ENCODE results near the gene PEX3. TPM values are rescaled to one million over a fixed set of nuclear protein-coding genes. Genes with fewer than 3 reads are reported as not detected.
A peak's percentile ranks its signal among the peaks of the same experiment; 100 is the strongest.

PEX3 gene
- total RNA-seq, 1 experiment from 2014 or later = 13.5 TPM

DNA sequence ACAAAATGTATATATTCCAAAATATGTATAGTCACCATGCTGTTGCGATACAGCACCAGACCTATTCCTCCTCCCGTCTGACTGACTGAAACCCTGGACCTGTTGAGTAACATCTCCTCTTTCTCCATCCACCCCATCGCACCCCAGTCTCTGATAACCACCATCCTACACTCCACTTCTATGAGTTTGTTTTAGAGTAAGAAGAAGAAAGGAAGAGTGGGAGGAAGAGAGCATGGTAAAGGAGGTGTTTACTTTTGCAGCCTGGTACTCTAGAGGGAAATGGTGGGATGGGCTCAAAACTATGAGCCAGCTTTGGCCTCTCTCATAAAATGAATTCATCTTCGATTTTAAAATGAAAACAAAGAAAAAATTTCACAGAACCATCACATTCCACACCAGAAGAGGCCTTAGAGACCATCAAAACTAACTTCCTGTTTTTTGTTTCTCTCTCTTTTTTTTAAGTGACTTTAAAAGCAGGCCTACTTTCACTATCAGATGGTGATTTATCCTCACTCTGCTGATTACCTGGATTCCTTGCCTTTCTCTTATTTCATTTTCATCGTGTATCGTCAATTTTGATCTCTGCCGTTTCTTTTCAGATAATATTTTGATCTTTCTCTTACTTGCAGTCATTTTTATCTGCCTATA, 77.7 kb downstream of the PEX3 start (continued):
- TF ChIP-seq, protein P1, sequence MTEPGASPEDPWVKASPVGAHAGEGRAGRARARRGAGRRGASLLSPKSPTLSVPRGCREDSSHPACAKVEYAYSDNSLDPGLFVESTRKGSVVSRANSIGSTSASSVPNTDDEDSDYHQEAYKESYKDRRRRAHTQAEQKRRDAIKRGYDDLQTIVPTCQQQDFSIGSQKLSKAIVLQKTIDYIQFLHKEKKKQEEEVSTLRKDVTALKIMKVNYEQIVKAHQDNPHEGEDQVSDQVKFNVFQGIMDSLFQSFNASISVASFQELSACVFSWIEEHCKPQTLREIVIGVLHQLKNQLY (CRISPR knock-in tag; IDR thresholded peaks at IDR 0.05) = no peak

DNA sequence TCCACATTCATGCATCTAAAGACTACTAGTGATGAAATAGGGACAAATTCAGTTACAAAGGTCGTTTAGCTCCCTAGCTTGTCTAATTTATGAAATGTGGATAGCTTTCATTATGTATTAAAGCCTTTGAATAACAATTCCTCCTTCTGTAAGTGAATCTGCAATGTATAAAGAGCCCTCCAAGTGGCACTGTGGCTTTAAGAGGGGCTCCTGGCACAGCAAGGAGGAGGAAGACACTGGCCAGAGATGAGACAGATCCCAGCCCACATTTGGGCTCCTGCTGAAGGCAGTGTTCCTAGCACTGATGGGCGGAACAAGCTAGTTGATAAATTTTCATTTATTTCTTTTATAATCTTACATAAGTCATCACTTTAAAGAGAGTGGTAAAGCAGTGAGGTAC, 78.5 kb downstream of the PEX3 start:
- TF ChIP-seq, protein P2, sequence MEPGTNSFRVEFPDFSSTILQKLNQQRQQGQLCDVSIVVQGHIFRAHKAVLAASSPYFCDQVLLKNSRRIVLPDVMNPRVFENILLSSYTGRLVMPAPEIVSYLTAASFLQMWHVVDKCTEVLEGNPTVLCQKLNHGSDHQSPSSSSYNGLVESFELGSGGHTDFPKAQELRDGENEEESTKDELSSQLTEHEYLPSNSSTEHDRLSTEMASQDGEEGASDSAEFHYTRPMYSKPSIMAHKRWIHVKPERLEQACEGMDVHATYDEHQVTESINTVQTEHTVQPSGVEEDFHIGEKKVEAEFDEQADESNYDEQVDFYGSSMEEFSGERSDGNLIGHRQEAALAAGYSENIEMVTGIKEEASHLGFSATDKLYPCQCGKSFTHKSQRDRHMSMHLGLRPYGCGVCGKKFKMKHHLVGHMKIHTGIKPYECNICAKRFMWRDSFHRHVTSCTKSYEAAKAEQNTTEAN (CRISPR knock-in tag; IDR thresholded peaks at IDR 0.05) = no peak
- TF ChIP-seq NR1H2 (CRISPR knock-in tag; IDR thresholded peaks at IDR 0.05) = no peak
- ChIA-PET CTCF (interaction anchor here (0.6 to 2.4 kb wide), 5 partner anchors 10 to 413 kb away, joined by 3 to 12 read pairs (median 4); no protein-coding TSS in a partner anchor), POLR2A (no interaction called here)
- no peaks in the 10 kb centered on the region for H3K27me3 Mint-ChIP-seq (ENCODE audit: low read depth)
- H3K4me3 Mint-ChIP-seq = no peak overlapping the region
- ATAC-seq = peak; percentile 91
- no peaks in the 10 kb centered on the region for H3K9me3 Mint-ChIP-seq
- H3K27ac Mint-ChIP-seq = no peak overlapping the region
- DNase-seq (ENCODE audit: low spot score) = no peak
- H3K36me3 Mint-ChIP-seq = no peaks in the 10 kb centered on the region
- H3K4me1 Mint-ChIP-seq = peaks cover 10% of the 10 kb centered on the region

DNA sequence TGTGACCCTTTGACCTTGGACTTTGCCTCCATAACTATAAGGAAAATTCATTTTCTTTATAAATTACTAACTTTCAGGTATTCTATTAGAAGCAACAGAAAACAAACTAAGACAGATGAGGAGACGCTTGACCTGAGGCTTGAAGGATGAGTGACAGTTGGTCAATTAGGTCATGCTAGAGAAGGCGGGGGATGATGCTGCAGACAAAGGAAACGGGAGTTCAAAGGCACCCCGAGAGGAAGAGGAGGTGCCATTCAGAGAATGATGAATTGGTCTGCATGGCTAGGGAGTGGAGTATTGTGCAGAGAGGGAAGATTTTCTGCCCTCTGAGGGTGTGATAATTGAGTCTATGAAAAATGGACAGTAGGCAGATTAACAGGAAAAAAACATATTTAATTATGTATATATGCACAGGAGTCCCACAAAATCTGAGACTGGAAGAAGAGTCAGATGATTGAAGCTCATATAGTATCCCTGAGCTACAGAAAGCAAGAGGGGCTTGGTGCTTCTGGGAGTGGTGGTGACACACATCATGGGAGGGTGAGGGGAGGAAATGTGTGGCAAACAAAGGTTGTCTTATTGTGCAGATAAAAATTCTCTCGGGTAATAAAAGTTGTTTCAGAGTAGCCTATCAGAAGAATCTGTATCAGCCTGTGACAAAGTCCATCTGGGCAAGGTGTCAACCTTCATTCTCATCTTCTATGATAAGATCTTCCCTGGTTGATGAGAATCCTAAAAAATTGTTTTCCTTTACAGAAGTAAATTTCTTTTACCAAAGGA, 81.3 kb downstream of the PEX3 start:
- no peaks in the 10 kb centered on the region for H3K9me3 Mint-ChIP-seq
- ChIA-PET POLR2A (no interaction called here), CTCF (no interaction called here)
- DNase-seq (ENCODE audit: low spot score) (no peak), ATAC-seq (no peak)
- H3K4me3 Mint-ChIP-seq = no peak overlapping the region
- peaks cover 16% of the 10 kb centered on the region for H3K27me3 Mint-ChIP-seq (ENCODE audit: low read depth)
- no peak overlapping the region for H3K27ac Mint-ChIP-seq
- H3K4me1 Mint-ChIP-seq = peaks cover 15% of the 10 kb centered on the region
- no peaks in the 10 kb centered on the region for H3K36me3 Mint-ChIP-seq
- TF ChIP-seq NFYB (CRISPR knock-in tag; conservative IDR thresholded peaks at IDR 0.05; ENCODE audit: low read depth) = no peak
- no peak for TF ChIP-seq OVOL2 (CRISPR knock-in tag; IDR thresholded peaks at IDR 0.05; ENCODE audit: borderline replicate concordance)
- TF ChIP-seq, protein P3, sequence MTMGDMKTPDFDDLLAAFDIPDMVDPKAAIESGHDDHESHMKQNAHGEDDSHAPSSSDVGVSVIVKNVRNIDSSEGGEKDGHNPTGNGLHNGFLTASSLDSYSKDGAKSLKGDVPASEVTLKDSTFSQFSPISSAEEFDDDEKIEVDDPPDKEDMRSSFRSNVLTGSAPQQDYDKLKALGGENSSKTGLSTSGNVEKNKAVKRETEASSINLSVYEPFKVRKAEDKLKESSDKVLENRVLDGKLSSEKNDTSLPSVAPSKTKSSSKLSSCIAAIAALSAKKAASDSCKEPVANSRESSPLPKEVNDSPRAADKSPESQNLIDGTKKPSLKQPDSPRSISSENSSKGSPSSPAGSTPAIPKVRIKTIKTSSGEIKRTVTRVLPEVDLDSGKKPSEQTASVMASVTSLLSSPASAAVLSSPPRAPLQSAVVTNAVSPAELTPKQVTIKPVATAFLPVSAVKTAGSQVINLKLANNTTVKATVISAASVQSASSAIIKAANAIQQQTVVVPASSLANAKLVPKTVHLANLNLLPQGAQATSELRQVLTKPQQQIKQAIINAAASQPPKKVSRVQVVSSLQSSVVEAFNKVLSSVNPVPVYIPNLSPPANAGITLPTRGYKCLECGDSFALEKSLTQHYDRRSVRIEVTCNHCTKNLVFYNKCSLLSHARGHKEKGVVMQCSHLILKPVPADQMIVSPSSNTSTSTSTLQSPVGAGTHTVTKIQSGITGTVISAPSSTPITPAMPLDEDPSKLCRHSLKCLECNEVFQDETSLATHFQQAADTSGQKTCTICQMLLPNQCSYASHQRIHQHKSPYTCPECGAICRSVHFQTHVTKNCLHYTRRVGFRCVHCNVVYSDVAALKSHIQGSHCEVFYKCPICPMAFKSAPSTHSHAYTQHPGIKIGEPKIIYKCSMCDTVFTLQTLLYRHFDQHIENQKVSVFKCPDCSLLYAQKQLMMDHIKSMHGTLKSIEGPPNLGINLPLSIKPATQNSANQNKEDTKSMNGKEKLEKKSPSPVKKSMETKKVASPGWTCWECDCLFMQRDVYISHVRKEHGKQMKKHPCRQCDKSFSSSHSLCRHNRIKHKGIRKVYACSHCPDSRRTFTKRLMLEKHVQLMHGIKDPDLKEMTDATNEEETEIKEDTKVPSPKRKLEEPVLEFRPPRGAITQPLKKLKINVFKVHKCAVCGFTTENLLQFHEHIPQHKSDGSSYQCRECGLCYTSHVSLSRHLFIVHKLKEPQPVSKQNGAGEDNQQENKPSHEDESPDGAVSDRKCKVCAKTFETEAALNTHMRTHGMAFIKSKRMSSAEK (CRISPR knock-in tag; IDR thresholded peaks at IDR 0.05; ENCODE audit: borderline replicate concordance) = no peak
- TF ChIP-seq ZNF263 (CRISPR knock-in tag; IDR thresholded peaks at IDR 0.05; ENCODE audit: low read depth) = no peak
- TF ChIP-seq, protein P4, sequence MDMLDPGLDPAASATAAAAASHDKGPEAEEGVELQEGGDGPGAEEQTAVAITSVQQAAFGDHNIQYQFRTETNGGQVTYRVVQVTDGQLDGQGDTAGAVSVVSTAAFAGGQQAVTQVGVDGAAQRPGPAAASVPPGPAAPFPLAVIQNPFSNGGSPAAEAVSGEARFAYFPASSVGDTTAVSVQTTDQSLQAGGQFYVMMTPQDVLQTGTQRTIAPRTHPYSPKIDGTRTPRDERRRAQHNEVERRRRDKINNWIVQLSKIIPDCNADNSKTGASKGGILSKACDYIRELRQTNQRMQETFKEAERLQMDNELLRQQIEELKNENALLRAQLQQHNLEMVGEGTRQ (CRISPR knock-in tag; IDR thresholded peaks at IDR 0.05) = no peak
- no peak for TF ChIP-seq NR2C2 (CRISPR knock-in tag; IDR thresholded peaks at IDR 0.05)
- no peak for TF ChIP-seq GRHL2 (CRISPR knock-in tag; IDR thresholded peaks at IDR 0.05; ENCODE audit: insufficient replicate concordance, severe bottlenecking)
- TF ChIP-seq ZNF317 (CRISPR knock-in tag; IDR thresholded peaks at IDR 0.05; ENCODE audit: borderline replicate concordance, low read depth) = no peak
- TF ChIP-seq, protein P5, sequence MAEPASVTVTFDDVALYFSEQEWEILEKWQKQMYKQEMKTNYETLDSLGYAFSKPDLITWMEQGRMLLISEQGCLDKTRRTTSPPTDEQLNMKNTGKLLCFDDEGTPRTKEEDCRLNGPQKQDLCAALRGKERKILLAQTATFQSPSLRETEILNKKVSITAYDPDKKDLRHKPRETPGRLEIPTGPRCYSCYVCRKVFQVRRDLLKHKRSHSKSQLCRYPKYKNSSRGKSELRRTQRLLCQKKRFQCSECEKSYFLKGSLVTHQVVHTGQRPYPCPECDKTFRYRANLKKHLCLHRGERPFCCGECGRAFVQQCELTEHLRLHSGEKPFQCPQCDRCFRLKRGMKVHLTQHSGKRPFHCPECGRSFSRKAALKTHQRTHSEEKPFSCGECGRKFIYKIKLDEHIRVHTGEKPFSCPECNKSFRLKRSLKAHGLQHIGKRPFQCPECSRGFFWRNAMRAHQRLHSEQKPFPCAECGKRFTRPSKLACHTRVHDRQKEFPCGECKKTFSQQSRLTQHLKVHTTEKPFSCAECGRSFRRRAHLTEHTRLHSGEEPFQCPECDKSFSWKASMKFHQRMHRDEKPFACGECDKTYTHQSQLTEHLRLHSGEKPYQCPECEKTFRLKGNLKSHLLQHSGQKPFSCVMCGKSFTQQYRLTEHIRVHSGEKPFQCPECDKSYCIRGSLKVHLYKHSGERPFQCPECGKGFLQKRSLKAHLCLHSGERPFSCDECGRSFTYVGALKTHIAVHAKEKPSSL (CRISPR knock-in tag; conservative IDR thresholded peaks at IDR 0.05) = no peak
- TF ChIP-seq, protein P6, sequence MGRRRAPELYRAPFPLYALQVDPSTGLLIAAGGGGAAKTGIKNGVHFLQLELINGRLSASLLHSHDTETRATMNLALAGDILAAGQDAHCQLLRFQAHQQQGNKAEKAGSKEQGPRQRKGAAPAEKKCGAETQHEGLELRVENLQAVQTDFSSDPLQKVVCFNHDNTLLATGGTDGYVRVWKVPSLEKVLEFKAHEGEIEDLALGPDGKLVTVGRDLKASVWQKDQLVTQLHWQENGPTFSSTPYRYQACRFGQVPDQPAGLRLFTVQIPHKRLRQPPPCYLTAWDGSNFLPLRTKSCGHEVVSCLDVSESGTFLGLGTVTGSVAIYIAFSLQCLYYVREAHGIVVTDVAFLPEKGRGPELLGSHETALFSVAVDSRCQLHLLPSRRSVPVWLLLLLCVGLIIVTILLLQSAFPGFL (CRISPR knock-in tag; IDR thresholded peaks at IDR 0.05; ENCODE audit: borderline replicate concordance) = no peak
- TF ChIP-seq, protein P7, sequence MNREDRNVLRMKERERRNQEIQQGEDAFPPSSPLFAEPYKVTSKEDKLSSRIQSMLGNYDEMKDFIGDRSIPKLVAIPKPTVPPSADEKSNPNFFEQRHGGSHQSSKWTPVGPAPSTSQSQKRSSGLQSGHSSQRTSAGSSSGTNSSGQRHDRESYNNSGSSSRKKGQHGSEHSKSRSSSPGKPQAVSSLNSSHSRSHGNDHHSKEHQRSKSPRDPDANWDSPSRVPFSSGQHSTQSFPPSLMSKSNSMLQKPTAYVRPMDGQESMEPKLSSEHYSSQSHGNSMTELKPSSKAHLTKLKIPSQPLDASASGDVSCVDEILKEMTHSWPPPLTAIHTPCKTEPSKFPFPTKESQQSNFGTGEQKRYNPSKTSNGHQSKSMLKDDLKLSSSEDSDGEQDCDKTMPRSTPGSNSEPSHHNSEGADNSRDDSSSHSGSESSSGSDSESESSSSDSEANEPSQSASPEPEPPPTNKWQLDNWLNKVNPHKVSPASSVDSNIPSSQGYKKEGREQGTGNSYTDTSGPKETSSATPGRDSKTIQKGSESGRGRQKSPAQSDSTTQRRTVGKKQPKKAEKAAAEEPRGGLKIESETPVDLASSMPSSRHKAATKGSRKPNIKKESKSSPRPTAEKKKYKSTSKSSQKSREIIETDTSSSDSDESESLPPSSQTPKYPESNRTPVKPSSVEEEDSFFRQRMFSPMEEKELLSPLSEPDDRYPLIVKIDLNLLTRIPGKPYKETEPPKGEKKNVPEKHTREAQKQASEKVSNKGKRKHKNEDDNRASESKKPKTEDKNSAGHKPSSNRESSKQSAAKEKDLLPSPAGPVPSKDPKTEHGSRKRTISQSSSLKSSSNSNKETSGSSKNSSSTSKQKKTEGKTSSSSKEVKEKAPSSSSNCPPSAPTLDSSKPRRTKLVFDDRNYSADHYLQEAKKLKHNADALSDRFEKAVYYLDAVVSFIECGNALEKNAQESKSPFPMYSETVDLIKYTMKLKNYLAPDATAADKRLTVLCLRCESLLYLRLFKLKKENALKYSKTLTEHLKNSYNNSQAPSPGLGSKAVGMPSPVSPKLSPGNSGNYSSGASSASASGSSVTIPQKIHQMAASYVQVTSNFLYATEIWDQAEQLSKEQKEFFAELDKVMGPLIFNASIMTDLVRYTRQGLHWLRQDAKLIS (CRISPR knock-in tag; IDR thresholded peaks at IDR 0.05; ENCODE audit: borderline replicate concordance) = no peak
- no peak for TF ChIP-seq MXD4 (CRISPR knock-in tag; IDR thresholded peaks at IDR 0.05; ENCODE audit: borderline replicate concordance)

All from WTC11 (cell line).